ENCODE measurements around the gene LDAH. TPM values are rescaled to one million over a fixed set of nuclear protein-coding genes. Genes with fewer than 3 reads are reported as not detected.

Gene LDAH
- total and polyA plus RNA-seq, 10 of the 15 experiments (the other 5 are each of a cell fraction or from before 2014, with no cell fraction given), result 17.9 to 44.7 (median 30.0) TPM

- intact Hi-C loops (cut with micrococcal nuclease; ENCODE audit: unreplicated experiment), result no loop called here
- BruUV-seq (replicated peaks), result no TSS peak
- CTCF ChIA-PET, result no interaction called here
Observed at GRCh38 chr2:20725782-20726181, 97.1 kb downstream of the LDAH start.

More at GRCh38 chr2:20725782-20726181, 97.1 kb downstream of the LDAH start:
- H3K9me3 ChIP-seq (replicated peaks; ENCODE audit: control insufficient read depth, insufficient read depth, low read length), result no peaks in the 10 kb centered on the region
- H2AFZ ChIP-seq (ENCODE audit: control insufficient read depth, low read depth, low read length), result no peak overlapping the region
- no peak overlapping the region for H3K4me3 ChIP-seq
- RAD21 ChIA-PET (ENCODE audit: unreplicated experiment), result no interaction called here
- no peaks in the 10 kb centered on the region for H3K27me3 ChIP-seq (replicated peaks in 1 of 2; ENCODE audit: control insufficient read depth in 2 of 2, insufficient read depth in 2 of 2, low read length in 1 of 2)
- no peak for DNase-seq (ENCODE audit: low read depth, low spot score)
- H3K27ac ChIP-seq (ENCODE audit: control insufficient read depth, insufficient read depth), result no peak overlapping the region
- H4K20me1 ChIP-seq (ENCODE audit: control insufficient read depth, insufficient read depth), result no peaks in the 10 kb centered on the region
- no peak overlapping the region for H3K9ac ChIP-seq (ENCODE audit: control insufficient read depth, insufficient read depth, low read length)
- H3K79me2 ChIP-seq (ENCODE audit: control insufficient read depth, insufficient read depth, low read length), result no peaks in the 10 kb centered on the region
- H3K4me2 ChIP-seq (ENCODE audit: control insufficient read depth, insufficient read depth), result no peak overlapping the region
- POLR2A ChIA-PET, result no interaction called here
- WGBS (ENCODE audit: insufficient coverage, insufficient replicate concordance, low lambda C conversion rate, missing lambda C conversion rate), result 98% methylated on average over 2 of the region's 2 CpGs
- FAIRE-seq, result no peak
- TF ChIP-seq LARP7 (IDR thresholded peaks at IDR 0.05) (no peak), MXI1 (IDR thresholded peaks at IDR 0.05; ENCODE audit: low read depth, low read length) (no peak), SP1 (IDR thresholded peaks at IDR 0.05; ENCODE audit: low read depth, low read length) (no peak)
- TF ChIP-seq, protein P1, sequence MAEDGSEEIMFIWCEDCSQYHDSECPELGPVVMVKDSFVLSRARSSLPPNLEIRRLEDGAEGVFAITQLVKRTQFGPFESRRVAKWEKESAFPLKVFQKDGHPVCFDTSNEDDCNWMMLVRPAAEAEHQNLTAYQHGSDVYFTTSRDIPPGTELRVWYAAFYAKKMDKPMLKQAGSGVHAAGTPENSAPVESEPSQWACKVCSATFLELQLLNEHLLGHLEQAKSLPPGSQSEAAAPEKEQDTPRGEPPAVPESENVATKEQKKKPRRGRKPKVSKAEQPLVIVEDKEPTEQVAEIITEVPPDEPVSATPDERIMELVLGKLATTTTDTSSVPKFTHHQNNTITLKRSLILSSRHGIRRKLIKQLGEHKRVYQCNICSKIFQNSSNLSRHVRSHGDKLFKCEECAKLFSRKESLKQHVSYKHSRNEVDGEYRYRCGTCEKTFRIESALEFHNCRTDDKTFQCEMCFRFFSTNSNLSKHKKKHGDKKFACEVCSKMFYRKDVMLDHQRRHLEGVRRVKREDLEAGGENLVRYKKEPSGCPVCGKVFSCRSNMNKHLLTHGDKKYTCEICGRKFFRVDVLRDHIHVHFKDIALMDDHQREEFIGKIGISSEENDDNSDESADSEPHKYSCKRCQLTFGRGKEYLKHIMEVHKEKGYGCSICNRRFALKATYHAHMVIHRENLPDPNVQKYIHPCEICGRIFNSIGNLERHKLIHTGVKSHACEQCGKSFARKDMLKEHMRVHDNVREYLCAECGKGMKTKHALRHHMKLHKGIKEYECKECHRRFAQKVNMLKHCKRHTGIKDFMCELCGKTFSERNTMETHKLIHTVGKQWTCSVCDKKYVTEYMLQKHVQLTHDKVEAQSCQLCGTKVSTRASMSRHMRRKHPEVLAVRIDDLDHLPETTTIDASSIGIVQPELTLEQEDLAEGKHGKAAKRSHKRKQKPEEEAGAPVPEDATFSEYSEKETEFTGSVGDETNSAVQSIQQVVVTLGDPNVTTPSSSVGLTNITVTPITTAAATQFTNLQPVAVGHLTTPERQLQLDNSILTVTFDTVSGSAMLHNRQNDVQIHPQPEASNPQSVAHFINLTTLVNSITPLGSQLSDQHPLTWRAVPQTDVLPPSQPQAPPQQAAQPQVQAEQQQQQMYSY (CRISPR knock-in tag; IDR thresholded peaks at IDR 0.05), result no peak
- in situ Hi-C loops (cut with MboI), result no loop called here
- no peaks in the 10 kb centered on the region for H3K36me3 ChIP-seq (ENCODE audit: control insufficient read depth in 2 of 2, insufficient read depth in 2 of 2, low read length in 1 of 2)
- no peak for ATAC-seq
- H3K4me1 ChIP-seq (ENCODE audit: control insufficient read depth, insufficient read depth, low read length), result no peaks in the 10 kb centered on the region
- SMC1A ChIA-PET (ENCODE audit: uncharacterized antibody, unreplicated experiment), result no interaction called here

Measured in GM12878 (cell line).